ENCODE results near the gene NCK2.

Gene NCK2

GRCh38 chr2:105849431-105850179, 104.9 kb downstream of the NCK2 start:
- Histone ChIP-seq H3K36me3 (ENCODE audit: control insufficient read depth, low read length) (no peaks in the 10 kb centered on the region), H3K4me1 (ENCODE audit: control insufficient read depth, low read length) (peaks cover 12% of the 10 kb centered on the region), H3K27me3 (ENCODE audit: control insufficient read depth, low read length) (no peaks in the 10 kb centered on the region), H3K9me3 (ENCODE audit: control insufficient read depth, insufficient read depth, low read length) (no peaks in the 10 kb centered on the region), H3K4me2 (ENCODE audit: low read length) (no peak overlapping the region), H3F3A (ENCODE audit: control insufficient read depth, insufficient read depth) (no peaks in the 10 kb centered on the region), H3K4me3 (ENCODE audit: low read length) (no peak overlapping the region), H3K9me2 (replicated peaks; ENCODE audit: control insufficient read depth, low read length) (no peaks in the 10 kb centered on the region), H3K79me2 (ENCODE audit: control insufficient read depth, low read length) (peaks cover 9% of the 10 kb centered on the region), H3K27ac (ENCODE audit: low read depth, low read length) (no peak overlapping the region), H4K20me1 (ENCODE audit: control insufficient read depth, insufficient read depth, low read depth, low read length) (no peaks in the 10 kb centered on the region)
- no peak for TF ChIP-seq CTCF (IDR thresholded peaks at IDR 0.05; ENCODE audit: low read depth, low read length, poor library complexity, severe bottlenecking)
- no peak for TF ChIP-seq EZH2phosphoT487 (IDR thresholded peaks at IDR 0.05; ENCODE audit: borderline replicate concordance, low read length)

GRCh38 chr2:105852066-105852465, 107.4 kb downstream of the NCK2 start:
- no peaks in the 10 kb centered on the region for H4K20me1 ChIP-seq (ENCODE audit: control insufficient read depth, insufficient read depth, low read depth, low read length)
- peaks cover 9% of the 10 kb centered on the region for H3K79me2 ChIP-seq (ENCODE audit: control insufficient read depth, low read length)

GRCh38 chr2:105853354-105854088, 108.8 kb downstream of the NCK2 start:
- no peak overlapping the region for H3K27ac ChIP-seq (ENCODE audit: low read depth, low read length)
- H3K4me2 ChIP-seq (ENCODE audit: low read length) = no peak overlapping the region
- no peaks in the 10 kb centered on the region for H3F3A ChIP-seq (ENCODE audit: control insufficient read depth, insufficient read depth)
- peaks cover 9% of the 10 kb centered on the region for H3K79me2 ChIP-seq (ENCODE audit: control insufficient read depth, low read length)
- no peaks in the 10 kb centered on the region for H3K9me3 ChIP-seq (ENCODE audit: control insufficient read depth, insufficient read depth, low read length)
- TF ChIP-seq EZH2phosphoT487 (IDR thresholded peaks at IDR 0.05; ENCODE audit: borderline replicate concordance, low read length) (no peak), CTCF (IDR thresholded peaks at IDR 0.05; ENCODE audit: low read depth, low read length, poor library complexity, severe bottlenecking) (no peak)
- no peaks in the 10 kb centered on the region for H3K9me2 ChIP-seq (replicated peaks; ENCODE audit: control insufficient read depth, low read length)
- H3K27me3 ChIP-seq (ENCODE audit: control insufficient read depth, low read length) = no peaks in the 10 kb centered on the region
- no peak overlapping the region for H3K4me3 ChIP-seq (ENCODE audit: low read length)
- peaks cover 12% of the 10 kb centered on the region for H3K4me1 ChIP-seq (ENCODE audit: control insufficient read depth, low read length)
- H3K36me3 ChIP-seq (ENCODE audit: control insufficient read depth, low read length) = no peaks in the 10 kb centered on the region
- H4K20me1 ChIP-seq (ENCODE audit: control insufficient read depth, insufficient read depth, low read depth, low read length) = no peaks in the 10 kb centered on the region

More at GRCh38 chr2:105852066-105852465, 107.4 kb downstream of the NCK2 start:
- H3K9me3 ChIP-seq (ENCODE audit: control insufficient read depth, insufficient read depth, low read length) = no peaks in the 10 kb centered on the region
- no peak for TF ChIP-seq EZH2phosphoT487 (IDR thresholded peaks at IDR 0.05; ENCODE audit: borderline replicate concordance, low read length)
- H3F3A ChIP-seq (ENCODE audit: control insufficient read depth, insufficient read depth) = no peaks in the 10 kb centered on the region
- no peak overlapping the region for H3K4me2 ChIP-seq (ENCODE audit: low read length)
- no peaks in the 10 kb centered on the region for H3K36me3 ChIP-seq (ENCODE audit: control insufficient read depth, low read length)
- no peaks in the 10 kb centered on the region for H3K27me3 ChIP-seq (ENCODE audit: control insufficient read depth, low read length)
- no peak overlapping the region for H3K4me3 ChIP-seq (ENCODE audit: low read length)
- no peaks in the 10 kb centered on the region for H3K9me2 ChIP-seq (replicated peaks; ENCODE audit: control insufficient read depth, low read length)
- H3K27ac ChIP-seq (ENCODE audit: low read depth, low read length) = no peak overlapping the region
- peaks cover 12% of the 10 kb centered on the region for H3K4me1 ChIP-seq (ENCODE audit: control insufficient read depth, low read length)

- Histone ChIP-seq H3K9me3 (ENCODE audit: control insufficient read depth, insufficient read depth, low read length) (no peaks in the 10 kb centered on the region), H3K4me1 (ENCODE audit: control insufficient read depth, low read length) (no peaks in the 10 kb centered on the region), H3K27ac (ENCODE audit: low read depth, low read length) (no peak overlapping the region), H3K4me2 (ENCODE audit: low read length) (no peak overlapping the region), H3K9me2 (replicated peaks; ENCODE audit: control insufficient read depth, low read length) (no peaks in the 10 kb centered on the region), H4K20me1 (ENCODE audit: control insufficient read depth, insufficient read depth, low read depth, low read length) (no peaks in the 10 kb centered on the region), H3F3A (ENCODE audit: control insufficient read depth, insufficient read depth) (no peaks in the 10 kb centered on the region), H3K36me3 (ENCODE audit: control insufficient read depth, low read length) (no peaks in the 10 kb centered on the region), H3K27me3 (ENCODE audit: control insufficient read depth, low read length) (no peaks in the 10 kb centered on the region), H3K4me3 (ENCODE audit: low read length) (no peak overlapping the region), H3K79me2 (ENCODE audit: control insufficient read depth, low read length) (peaks cover 9% of the 10 kb centered on the region)
- TF ChIP-seq CTCF (IDR thresholded peaks at IDR 0.05; ENCODE audit: low read depth, low read length, poor library complexity, severe bottlenecking) (no peak), EZH2phosphoT487 (IDR thresholded peaks at IDR 0.05; ENCODE audit: borderline replicate concordance, low read length) (no peak)
These were observed 110.3 kb downstream of the NCK2 start for GRCh38 chr2:105854972-105855371.

All from DOHH2 (cell line).